ENCODE measurements around the gene HHATL.

Gene HHATL

DNA sequence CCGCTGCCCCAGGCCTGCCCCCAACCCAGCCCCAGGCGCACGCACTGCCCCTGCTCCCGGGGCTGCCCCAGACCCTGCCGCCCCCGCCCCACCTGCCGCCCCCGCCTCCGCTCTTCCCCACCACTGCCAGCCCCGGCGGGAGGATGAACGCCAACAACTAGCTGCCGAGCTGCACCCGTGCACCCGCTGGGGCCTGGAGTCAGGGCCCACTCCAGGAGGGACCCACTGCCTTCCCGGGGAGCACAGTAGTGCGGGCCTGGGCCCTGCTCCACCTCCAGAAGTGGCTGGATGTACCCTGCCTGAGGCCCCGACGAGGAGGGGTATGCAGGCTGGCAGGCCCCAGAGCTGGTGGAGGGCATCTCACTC, 38.2 kb downstream of the HHATL start:
- no CpG with 5 or more reads among the region's 19 CpGs for WGBS (ENCODE audit: extremely low coverage, insufficient coverage, low lambda C conversion rate)
- Histone ChIP-seq H2BK120ac (ENCODE audit: low read depth, low read length) (no peak overlapping the region), H3K23ac (ENCODE audit: low read length) (no peak overlapping the region), H2BK15ac (replicated peaks; ENCODE audit: low read depth) (no peak overlapping the region), H3K18ac (ENCODE audit: low read length) (no peak overlapping the region), H4K8ac (ENCODE audit: low read depth, low read length) (no peak overlapping the region), H3K4me1 (ENCODE audit: control insufficient read depth, low read depth, low read length) (no peaks in the 10 kb centered on the region), H3K79me2 (ENCODE audit: control insufficient read depth, insufficient read depth, low read length) (no peaks in the 10 kb centered on the region), H3K4me2 (ENCODE audit: low read length) (no peak overlapping the region), H3K27me3 (ENCODE audit: insufficient read depth, low read length, poor library complexity) (no peaks in the 10 kb centered on the region), H2AK5ac (ENCODE audit: low read length) (no peak overlapping the region), H3K9ac (ENCODE audit: low read length) (no peak overlapping the region), H3K4ac (ENCODE audit: low read depth, low read length) (no peak overlapping the region), H3K56ac (ENCODE audit: low read length) (no peak overlapping the region), H3K79me1 (ENCODE audit: low read length) (no peaks in the 10 kb centered on the region), H3K36me3 (ENCODE audit: control insufficient read depth, insufficient read depth, low read length) (no peaks in the 10 kb centered on the region), H2BK5ac (ENCODE audit: low read length) (no peak overlapping the region), H3K27ac (ENCODE audit: low read depth, low read length) (no peak overlapping the region), H4K5ac (ENCODE audit: low read length) (no peak overlapping the region), H3K4me3 (ENCODE audit: low read length) (no peak overlapping the region)
- DNase-seq = no peak

GRCh38 chr3:42663581-42664437, 38.8 kb downstream of the HHATL start:
- no peak overlapping the region for H4K8ac ChIP-seq (ENCODE audit: low read depth, low read length)
- H2BK15ac ChIP-seq (replicated peaks; ENCODE audit: low read depth) = no peak overlapping the region
- H2BK5ac ChIP-seq (ENCODE audit: low read length) = no peak overlapping the region
- no peak overlapping the region for H3K56ac ChIP-seq (ENCODE audit: low read length)
- H3K9ac ChIP-seq (ENCODE audit: low read length) = no peak overlapping the region
- no peak overlapping the region for H3K4ac ChIP-seq (ENCODE audit: low read depth, low read length)
- no peak overlapping the region for H2BK120ac ChIP-seq (ENCODE audit: low read depth, low read length)
- no peaks in the 10 kb centered on the region for H3K79me1 ChIP-seq (ENCODE audit: low read length)
- no peak for DNase-seq
- WGBS (ENCODE audit: extremely low coverage, insufficient coverage, low lambda C conversion rate) = no CpG with 5 or more reads among the region's 38 CpGs
- H3K79me2 ChIP-seq (ENCODE audit: control insufficient read depth, insufficient read depth, low read length) = no peaks in the 10 kb centered on the region
- no peak overlapping the region for H3K4me3 ChIP-seq (ENCODE audit: low read length)
- H4K5ac ChIP-seq (ENCODE audit: low read length) = no peak overlapping the region
- H3K27ac ChIP-seq (ENCODE audit: low read depth, low read length) = no peak overlapping the region
- no peak overlapping the region for H3K23ac ChIP-seq (ENCODE audit: low read length)
- H3K18ac ChIP-seq (ENCODE audit: low read length) = no peak overlapping the region
- H3K36me3 ChIP-seq (ENCODE audit: control insufficient read depth, insufficient read depth, low read length) = no peaks in the 10 kb centered on the region
- no peaks in the 10 kb centered on the region for H3K27me3 ChIP-seq (ENCODE audit: insufficient read depth, low read length, poor library complexity)
- H3K4me2 ChIP-seq (ENCODE audit: low read length) = no peak overlapping the region
- no peaks in the 10 kb centered on the region for H3K4me1 ChIP-seq (ENCODE audit: control insufficient read depth, low read depth, low read length)
- H2AK5ac ChIP-seq (ENCODE audit: low read length) = no peak overlapping the region

GRCh38 chr3:42662813-42663535, 39.6 kb downstream of the HHATL start:
- H4K8ac ChIP-seq (ENCODE audit: low read depth, low read length) = no peak overlapping the region
- no peaks in the 10 kb centered on the region for H3K36me3 ChIP-seq (ENCODE audit: control insufficient read depth, insufficient read depth, low read length)
- no peak overlapping the region for H2AK5ac ChIP-seq (ENCODE audit: low read length)
- H3K27me3 ChIP-seq (ENCODE audit: insufficient read depth, low read length, poor library complexity) = no peaks in the 10 kb centered on the region
- WGBS (ENCODE audit: extremely low coverage, insufficient coverage, low lambda C conversion rate) = no CpG with 5 or more reads among the region's 12 CpGs
- no peaks in the 10 kb centered on the region for H3K79me2 ChIP-seq (ENCODE audit: control insufficient read depth, insufficient read depth, low read length)
- H3K79me1 ChIP-seq (ENCODE audit: low read length) = no peaks in the 10 kb centered on the region
- H3K18ac ChIP-seq (ENCODE audit: low read length) = no peak overlapping the region
- H3K56ac ChIP-seq (ENCODE audit: low read length) = no peak overlapping the region
- H3K27ac ChIP-seq (ENCODE audit: low read depth, low read length) = no peak overlapping the region
- H3K23ac ChIP-seq (ENCODE audit: low read length) = no peak overlapping the region
- no peak overlapping the region for H2BK15ac ChIP-seq (replicated peaks; ENCODE audit: low read depth)
- no peak overlapping the region for H3K4me3 ChIP-seq (ENCODE audit: low read length)
- no peak overlapping the region for H3K9ac ChIP-seq (ENCODE audit: low read length)
- H2BK120ac ChIP-seq (ENCODE audit: low read depth, low read length) = no peak overlapping the region
- no peak overlapping the region for H3K4ac ChIP-seq (ENCODE audit: low read depth, low read length)
- no peak overlapping the region for H3K4me2 ChIP-seq (ENCODE audit: low read length)
- no peak overlapping the region for H4K5ac ChIP-seq (ENCODE audit: low read length)
- H2BK5ac ChIP-seq (ENCODE audit: low read length) = no peak overlapping the region
- no peaks in the 10 kb centered on the region for H3K4me1 ChIP-seq (ENCODE audit: control insufficient read depth, low read depth, low read length)
- no peak for DNase-seq

DNA sequence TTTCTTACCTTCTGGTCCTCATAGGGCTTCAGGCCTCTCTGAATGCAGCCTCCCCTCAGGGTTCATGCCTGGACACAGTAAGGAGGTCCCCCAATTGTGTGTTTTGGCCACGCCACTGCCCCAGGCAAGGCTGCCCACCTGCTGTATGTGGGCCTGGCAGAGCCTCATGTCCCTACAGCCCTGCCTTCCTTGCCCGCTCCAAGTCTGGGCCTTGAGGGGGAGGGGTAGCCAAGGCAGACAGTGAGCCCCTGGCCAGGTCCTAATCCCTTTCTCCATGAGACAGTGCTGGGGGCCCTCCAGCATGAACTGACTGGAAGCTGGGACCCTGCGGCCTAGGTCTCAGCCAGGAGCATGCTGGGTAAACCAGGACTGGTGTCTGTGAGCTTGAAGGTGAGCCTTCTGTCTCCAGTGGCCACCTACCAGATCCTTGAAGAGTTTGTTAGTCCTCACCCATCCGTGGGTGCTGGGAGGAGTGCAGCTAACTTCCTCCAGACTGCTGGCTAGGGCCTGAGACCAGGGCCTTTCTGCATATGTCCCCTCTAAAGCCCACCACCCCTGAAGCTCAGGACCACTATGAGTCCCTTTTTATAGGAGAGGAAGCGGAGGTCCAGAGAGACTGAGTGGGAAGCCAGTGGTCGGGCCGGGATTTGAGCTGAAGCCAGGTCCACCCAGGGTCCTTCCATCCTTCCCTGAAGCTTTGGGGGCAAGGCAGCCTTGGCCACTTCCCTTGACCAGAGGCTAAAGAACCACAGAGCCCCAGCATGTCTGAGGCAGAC, 40.4 kb downstream of the HHATL start:
- H3K56ac ChIP-seq (ENCODE audit: low read length) = no peak overlapping the region
- H3K4me1 ChIP-seq (ENCODE audit: control insufficient read depth, low read depth, low read length) = no peaks in the 10 kb centered on the region
- no peak for DNase-seq
- no peak overlapping the region for H2BK5ac ChIP-seq (ENCODE audit: low read length)
- H2AK5ac ChIP-seq (ENCODE audit: low read length) = no peak overlapping the region
- H4K5ac ChIP-seq (ENCODE audit: low read length) = no peak overlapping the region
- H4K8ac ChIP-seq (ENCODE audit: low read depth, low read length) = no peak overlapping the region
- no CpG with 5 or more reads among the region's 7 CpGs for WGBS (ENCODE audit: extremely low coverage, insufficient coverage, low lambda C conversion rate)
- H3K4me2 ChIP-seq (ENCODE audit: low read length) = no peak overlapping the region
- no peaks in the 10 kb centered on the region for H3K27me3 ChIP-seq (ENCODE audit: insufficient read depth, low read length, poor library complexity)
- no peak overlapping the region for H3K18ac ChIP-seq (ENCODE audit: low read length)
- H3K79me1 ChIP-seq (ENCODE audit: low read length) = no peaks in the 10 kb centered on the region
- no peaks in the 10 kb centered on the region for H3K36me3 ChIP-seq (ENCODE audit: control insufficient read depth, insufficient read depth, low read length)
- no peaks in the 10 kb centered on the region for H3K79me2 ChIP-seq (ENCODE audit: control insufficient read depth, insufficient read depth, low read length)
- H3K4ac ChIP-seq (ENCODE audit: low read depth, low read length) = no peak overlapping the region
- no peak overlapping the region for H3K23ac ChIP-seq (ENCODE audit: low read length)
- H2BK120ac ChIP-seq (ENCODE audit: low read depth, low read length) = no peak overlapping the region
- H3K27ac ChIP-seq (ENCODE audit: low read depth, low read length) = no peak overlapping the region
- H3K9ac ChIP-seq (ENCODE audit: low read length) = no peak overlapping the region
- H3K4me3 ChIP-seq (ENCODE audit: low read length) = no peak overlapping the region
- no peak overlapping the region for H2BK15ac ChIP-seq (replicated peaks; ENCODE audit: low read depth)

- Histone ChIP-seq H2AK5ac (ENCODE audit: low read length) (no peak overlapping the region), H3K9ac (ENCODE audit: low read length) (no peak overlapping the region), H3K56ac (ENCODE audit: low read length) (no peak overlapping the region), H3K4me1 (ENCODE audit: control insufficient read depth, low read depth, low read length) (no peaks in the 10 kb centered on the region), H3K27me3 (ENCODE audit: insufficient read depth, low read length, poor library complexity) (no peaks in the 10 kb centered on the region), H3K27ac (ENCODE audit: low read depth, low read length) (no peak overlapping the region), H3K18ac (ENCODE audit: low read length) (no peak overlapping the region), H2BK120ac (ENCODE audit: low read depth, low read length) (no peak overlapping the region), H2BK15ac (replicated peaks; ENCODE audit: low read depth) (no peak overlapping the region), H3K4me3 (ENCODE audit: low read length) (no peak overlapping the region), H3K79me1 (ENCODE audit: low read length) (no peaks in the 10 kb centered on the region), H3K23ac (ENCODE audit: low read length) (no peak overlapping the region), H4K5ac (ENCODE audit: low read length) (no peak overlapping the region), H2BK5ac (ENCODE audit: low read length) (no peak overlapping the region), H3K36me3 (ENCODE audit: control insufficient read depth, insufficient read depth, low read length) (no peaks in the 10 kb centered on the region), H3K4ac (ENCODE audit: low read depth, low read length) (no peak overlapping the region), H3K4me2 (ENCODE audit: low read length) (no peak overlapping the region), H4K8ac (ENCODE audit: low read depth, low read length) (no peak overlapping the region), H3K79me2 (ENCODE audit: control insufficient read depth, insufficient read depth, low read length) (no peaks in the 10 kb centered on the region)
- WGBS (ENCODE audit: extremely low coverage, insufficient coverage, low lambda C conversion rate) = no CpG with 5 or more reads among the region's 5 CpGs
- DNase-seq = no peak
Measured at GRCh38 chr3:42661593-42662022, 41.0 kb downstream of the HHATL start.
